ENCODE data around the gene LAMA2.

- TF ChIP-seq EP300 (IDR thresholded peaks at IDR 0.05): no peak
- TF ChIP-seq CTCF (IDR thresholded peaks at IDR 0.05): no peak
- no peak for TF ChIP-seq POLR2A (IDR thresholded peaks at IDR 0.05)
These were observed 221.6 kb downstream of the LAMA2 start for GRCh38 chr6:129104560-129104959.

Measured in stomach (tissue), 4 donors.